ENCODE results near the gene THSD4. TPM values are rescaled to one million over a fixed set of nuclear protein-coding genes. Genes with fewer than 3 reads are reported as not detected.

THSD4 gene
- total RNA-seq, 2 experiments from 2014 or later: not detected

GRCh38 chr15:71384501-71384900 is 269.2 kb downstream of the THSD4 start:
- ChIA-PET POLR2A (no interaction called here), CTCF (interaction anchor here (0.6 to 1.7 kb wide), 2 partner anchors 56 to 503 kb away, joined by 3 read pairs; no protein-coding TSS in a partner anchor)
- Mint-ChIP-seq H3K4me1 (ENCODE audit: low read depth) (peaks cover 7% of the 10 kb centered on the region), H3K36me3 (no peaks in the 10 kb centered on the region), H3K27ac (no peak overlapping the region), H3K27me3 (peaks cover 12% of the 10 kb centered on the region), H3K4me3 (no peak overlapping the region), H3K9me3 (peaks cover 4% of the 10 kb centered on the region)
- intact Hi-C loops (cut with micrococcal nuclease): no loop called here
- DNase-seq: no peak

- no peak overlapping the region for H3K4me3 Mint-ChIP-seq
- H3K27me3 Mint-ChIP-seq: peaks cover 12% of the 10 kb centered on the region
- intact Hi-C loops (cut with micrococcal nuclease): loop anchor here (5.0 kb wide), 1 partner anchor 57 kb away; no protein-coding TSS in a partner anchor
- POLR2A ChIA-PET: no interaction called here
- peaks cover 7% of the 10 kb centered on the region for H3K4me1 Mint-ChIP-seq (ENCODE audit: low read depth)
- peaks cover 4% of the 10 kb centered on the region for H3K9me3 Mint-ChIP-seq
- CTCF ChIA-PET: interaction anchor here (0.6 to 1.7 kb wide), 2 partner anchors 55 to 502 kb away, joined by 3 read pairs; no protein-coding TSS in a partner anchor
- H3K36me3 Mint-ChIP-seq: no peaks in the 10 kb centered on the region
- no peak overlapping the region for H3K27ac Mint-ChIP-seq
- no peak for DNase-seq
Measured at GRCh38 chr15:71385026-71385425, 269.8 kb downstream of the THSD4 start.

- H3K27me3 Mint-ChIP-seq: peaks cover 12% of the 10 kb centered on the region
- H3K9me3 Mint-ChIP-seq: peaks cover 4% of the 10 kb centered on the region
- H3K4me1 Mint-ChIP-seq (ENCODE audit: low read depth): peaks cover 7% of the 10 kb centered on the region
- intact Hi-C loops (cut with micrococcal nuclease): loop anchor here (5.0 kb wide), 1 partner anchor 57 kb away; no protein-coding TSS in a partner anchor
- ChIA-PET CTCF (interaction anchor here (1.1 to 2.3 kb wide), 7 partner anchors 44 to 417 kb away, joined by 3 to 20 read pairs (median 4); no protein-coding TSS in a partner anchor), POLR2A (no interaction called here)
- DNase-seq: no peak
- no peaks in the 10 kb centered on the region for H3K36me3 Mint-ChIP-seq
- H3K4me3 Mint-ChIP-seq: no peak overlapping the region
- H3K27ac Mint-ChIP-seq: no peak overlapping the region
Measured at GRCh38 chr15:71385457-71385856, 270.2 kb downstream of the THSD4 start.

GRCh38 chr15:71386005-71386404 is 270.7 kb downstream of the THSD4 start:
- H3K4me3 Mint-ChIP-seq: no peak overlapping the region
- no peaks in the 10 kb centered on the region for H3K36me3 Mint-ChIP-seq
- no peak overlapping the region for H3K27ac Mint-ChIP-seq
- H3K27me3 Mint-ChIP-seq: peaks cover 12% of the 10 kb centered on the region
- DNase-seq: no peak
- intact Hi-C loops (cut with micrococcal nuclease): loop anchor here (5.0 kb wide), 1 partner anchor 56 kb away; no protein-coding TSS in a partner anchor
- peaks cover 4% of the 10 kb centered on the region for H3K9me3 Mint-ChIP-seq
- ChIA-PET POLR2A (no interaction called here), CTCF (interaction anchor here (0.7 to 2.3 kb wide), 13 partner anchors 38 to 416 kb away, joined by 3 to 20 read pairs (median 4); no protein-coding TSS in a partner anchor)
- H3K4me1 Mint-ChIP-seq (ENCODE audit: low read depth): peaks cover 7% of the 10 kb centered on the region

- Mint-ChIP-seq H3K27me3 (peaks cover 12% of the 10 kb centered on the region), H3K9me3 (peaks cover 4% of the 10 kb centered on the region), H3K27ac (no peak overlapping the region), H3K36me3 (no peaks in the 10 kb centered on the region), H3K4me1 (ENCODE audit: low read depth) (peaks cover 7% of the 10 kb centered on the region), H3K4me3 (no peak overlapping the region)
- ChIA-PET POLR2A (no interaction called here), CTCF (interaction anchor here (0.7 to 2.3 kb wide), 14 partner anchors 37 to 416 kb away, joined by 3 to 20 read pairs (median 4); no protein-coding TSS in a partner anchor)
- intact Hi-C loops (cut with micrococcal nuclease): loop anchor here (5.0 kb wide), 1 partner anchor 56 kb away; no protein-coding TSS in a partner anchor
- no peak for DNase-seq
Measured at GRCh38 chr15:71386448-71387236, 271.4 kb downstream of the THSD4 start.

GRCh38 chr15:71387810-71388209 is 272.5 kb downstream of the THSD4 start:
- POLR2A ChIA-PET: interaction anchor here (0.6 kb wide), 1 partner anchor 451 kb away, joined by 4 read pairs; no protein-coding TSS in a partner anchor
- Mint-ChIP-seq H3K4me3 (no peak overlapping the region), H3K27me3 (peaks cover 12% of the 10 kb centered on the region), H3K27ac (no peak overlapping the region), H3K36me3 (no peaks in the 10 kb centered on the region), H3K4me1 (ENCODE audit: low read depth) (peaks cover 7% of the 10 kb centered on the region), H3K9me3 (peaks cover 4% of the 10 kb centered on the region)
- no peak for DNase-seq
- CTCF ChIA-PET: interaction anchor here (0.8 to 2.3 kb wide), 3 partner anchors 48 to 84 kb away, joined by 3 to 20 read pairs (median 3); no protein-coding TSS in a partner anchor
- intact Hi-C loops (cut with micrococcal nuclease): loop anchor here (5.0 kb wide), 1 partner anchor 54 kb away; no protein-coding TSS in a partner anchor

- Mint-ChIP-seq H3K4me1 (ENCODE audit: low read depth) (peaks cover 7% of the 10 kb centered on the region), H3K27ac (no peak overlapping the region), H3K4me3 (no peak overlapping the region), H3K9me3 (peaks cover 4% of the 10 kb centered on the region), H3K36me3 (no peaks in the 10 kb centered on the region), H3K27me3 (peaks cover 11% of the 10 kb centered on the region)
- ChIA-PET POLR2A (interaction anchor here (0.6 kb wide), 1 partner anchor 125 kb away, joined by 4 read pairs; no protein-coding TSS in a partner anchor), CTCF (no interaction called here)
- DNase-seq: no peak
- intact Hi-C loops (cut with micrococcal nuclease): no loop called here
Measured at GRCh38 chr15:71390096-71390495, 274.8 kb downstream of the THSD4 start.

- Mint-ChIP-seq H3K4me1 (ENCODE audit: low read depth) (peaks cover 7% of the 10 kb centered on the region), H3K4me3 (no peak overlapping the region), H3K36me3 (no peaks in the 10 kb centered on the region), H3K9me3 (peaks cover 4% of the 10 kb centered on the region), H3K27ac (no peak overlapping the region), H3K27me3 (peaks cover 10% of the 10 kb centered on the region)
- POLR2A ChIA-PET: no interaction called here
- intact Hi-C loops (cut with micrococcal nuclease): no loop called here
- CTCF ChIA-PET: no interaction called here
- no peak for DNase-seq
Measured at GRCh38 chr15:71391421-71392088, 276.3 kb downstream of the THSD4 start.

GRCh38 chr15:71392861-71393283 is 277.6 kb downstream of the THSD4 start:
- POLR2A ChIA-PET: no interaction called here
- Mint-ChIP-seq H3K4me1 (ENCODE audit: low read depth) (no peaks in the 10 kb centered on the region), H3K4me3 (no peak overlapping the region), H3K9me3 (peaks cover 4% of the 10 kb centered on the region), H3K27ac (no peak overlapping the region), H3K27me3 (peaks cover 8% of the 10 kb centered on the region), H3K36me3 (no peaks in the 10 kb centered on the region)
- no peak for DNase-seq
- CTCF ChIA-PET: no interaction called here
- intact Hi-C loops (cut with micrococcal nuclease): no loop called here

- POLR2A ChIA-PET: no interaction called here
- no peak overlapping the region for H3K4me3 Mint-ChIP-seq
- CTCF ChIA-PET: no interaction called here
- H3K36me3 Mint-ChIP-seq: no peaks in the 10 kb centered on the region
- H3K27ac Mint-ChIP-seq: no peak overlapping the region
- H3K27me3 Mint-ChIP-seq: peaks cover 6% of the 10 kb centered on the region
- DNase-seq: no peak
- H3K9me3 Mint-ChIP-seq: peaks cover 4% of the 10 kb centered on the region
- H3K4me1 Mint-ChIP-seq (ENCODE audit: low read depth): no peaks in the 10 kb centered on the region
- intact Hi-C loops (cut with micrococcal nuclease): no loop called here
Measured at GRCh38 chr15:71393383-71393782, 278.1 kb downstream of the THSD4 start.

GRCh38 chr15:71396536-71397125 is 281.4 kb downstream of the THSD4 start:
- intact Hi-C loops (cut with micrococcal nuclease): no loop called here
- ChIA-PET POLR2A (no interaction called here), CTCF (no interaction called here)
- Mint-ChIP-seq H3K27ac (no peak overlapping the region), H3K9me3 (no peaks in the 10 kb centered on the region), H3K36me3 (no peaks in the 10 kb centered on the region), H3K27me3 (peaks cover 2% of the 10 kb centered on the region), H3K4me3 (no peak overlapping the region), H3K4me1 (ENCODE audit: low read depth) (no peaks in the 10 kb centered on the region)
- no peak for DNase-seq

- H3K9me3 Mint-ChIP-seq: no peaks in the 10 kb centered on the region
- no peaks in the 10 kb centered on the region for H3K36me3 Mint-ChIP-seq
- H3K27ac Mint-ChIP-seq: no peak overlapping the region
- intact Hi-C loops (cut with micrococcal nuclease): no loop called here
- no peak overlapping the region for H3K4me3 Mint-ChIP-seq
- ChIA-PET CTCF (no interaction called here), POLR2A (no interaction called here)
- no peaks in the 10 kb centered on the region for H3K4me1 Mint-ChIP-seq (ENCODE audit: low read depth)
- no peak for DNase-seq
- H3K27me3 Mint-ChIP-seq: peaks cover 2% of the 10 kb centered on the region
Measured at GRCh38 chr15:71397377-71397776, 282.1 kb downstream of the THSD4 start.

Data from activated CD4-positive, alpha-beta memory T cell treated with anti-CD3 and anti-CD28 coated beads for 36 hours (primary cell).